ENCODE results near the gene RRP1.

DNA sequence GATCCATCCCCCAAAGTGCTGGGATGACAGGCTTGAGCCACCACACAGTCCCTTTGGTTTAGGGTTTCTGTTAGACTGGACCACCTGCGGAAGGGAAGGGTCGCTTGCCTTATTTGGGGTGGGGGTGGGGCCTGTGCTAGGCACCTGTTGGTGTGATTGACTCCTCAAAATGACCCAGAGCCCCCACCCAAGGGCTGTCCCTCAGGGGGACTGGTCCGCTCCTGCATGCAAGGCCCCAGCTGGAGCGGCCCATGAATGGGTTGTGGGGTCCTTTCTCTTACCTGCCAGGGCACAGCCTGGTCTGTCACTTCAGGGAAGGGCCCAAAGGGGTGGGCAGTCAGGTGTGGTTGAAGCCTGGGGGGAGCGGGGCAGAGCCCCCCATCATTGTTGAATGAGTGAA lies 11.4 kb upstream of the RRP1 start:
- no peak for TF ChIP-seq NR2C2 (CRISPR knock-in tag; IDR thresholded peaks at IDR 0.05; ENCODE audit: borderline replicate concordance)
- TF ChIP-seq TCF7 (IDR thresholded peaks at IDR 0.05; ENCODE audit: low read depth) = no peak
- no peak for TF ChIP-seq BCL6 (CRISPR knock-in tag; IDR thresholded peaks at IDR 0.05)
- no peak for TF ChIP-seq POLR2AphosphoS5 (IDR thresholded peaks at IDR 0.05; ENCODE audit: low read depth, low read length)
- TF ChIP-seq SALL2 (CRISPR knock-in tag; IDR thresholded peaks at IDR 0.05) = no peak
- no peak for TF ChIP-seq TCF12 (IDR thresholded peaks at IDR 0.05)
- TF ChIP-seq TCF12 (CRISPR knock-in tag; IDR thresholded peaks at IDR 0.05) = no peak
- TF ChIP-seq, protein P1, sequence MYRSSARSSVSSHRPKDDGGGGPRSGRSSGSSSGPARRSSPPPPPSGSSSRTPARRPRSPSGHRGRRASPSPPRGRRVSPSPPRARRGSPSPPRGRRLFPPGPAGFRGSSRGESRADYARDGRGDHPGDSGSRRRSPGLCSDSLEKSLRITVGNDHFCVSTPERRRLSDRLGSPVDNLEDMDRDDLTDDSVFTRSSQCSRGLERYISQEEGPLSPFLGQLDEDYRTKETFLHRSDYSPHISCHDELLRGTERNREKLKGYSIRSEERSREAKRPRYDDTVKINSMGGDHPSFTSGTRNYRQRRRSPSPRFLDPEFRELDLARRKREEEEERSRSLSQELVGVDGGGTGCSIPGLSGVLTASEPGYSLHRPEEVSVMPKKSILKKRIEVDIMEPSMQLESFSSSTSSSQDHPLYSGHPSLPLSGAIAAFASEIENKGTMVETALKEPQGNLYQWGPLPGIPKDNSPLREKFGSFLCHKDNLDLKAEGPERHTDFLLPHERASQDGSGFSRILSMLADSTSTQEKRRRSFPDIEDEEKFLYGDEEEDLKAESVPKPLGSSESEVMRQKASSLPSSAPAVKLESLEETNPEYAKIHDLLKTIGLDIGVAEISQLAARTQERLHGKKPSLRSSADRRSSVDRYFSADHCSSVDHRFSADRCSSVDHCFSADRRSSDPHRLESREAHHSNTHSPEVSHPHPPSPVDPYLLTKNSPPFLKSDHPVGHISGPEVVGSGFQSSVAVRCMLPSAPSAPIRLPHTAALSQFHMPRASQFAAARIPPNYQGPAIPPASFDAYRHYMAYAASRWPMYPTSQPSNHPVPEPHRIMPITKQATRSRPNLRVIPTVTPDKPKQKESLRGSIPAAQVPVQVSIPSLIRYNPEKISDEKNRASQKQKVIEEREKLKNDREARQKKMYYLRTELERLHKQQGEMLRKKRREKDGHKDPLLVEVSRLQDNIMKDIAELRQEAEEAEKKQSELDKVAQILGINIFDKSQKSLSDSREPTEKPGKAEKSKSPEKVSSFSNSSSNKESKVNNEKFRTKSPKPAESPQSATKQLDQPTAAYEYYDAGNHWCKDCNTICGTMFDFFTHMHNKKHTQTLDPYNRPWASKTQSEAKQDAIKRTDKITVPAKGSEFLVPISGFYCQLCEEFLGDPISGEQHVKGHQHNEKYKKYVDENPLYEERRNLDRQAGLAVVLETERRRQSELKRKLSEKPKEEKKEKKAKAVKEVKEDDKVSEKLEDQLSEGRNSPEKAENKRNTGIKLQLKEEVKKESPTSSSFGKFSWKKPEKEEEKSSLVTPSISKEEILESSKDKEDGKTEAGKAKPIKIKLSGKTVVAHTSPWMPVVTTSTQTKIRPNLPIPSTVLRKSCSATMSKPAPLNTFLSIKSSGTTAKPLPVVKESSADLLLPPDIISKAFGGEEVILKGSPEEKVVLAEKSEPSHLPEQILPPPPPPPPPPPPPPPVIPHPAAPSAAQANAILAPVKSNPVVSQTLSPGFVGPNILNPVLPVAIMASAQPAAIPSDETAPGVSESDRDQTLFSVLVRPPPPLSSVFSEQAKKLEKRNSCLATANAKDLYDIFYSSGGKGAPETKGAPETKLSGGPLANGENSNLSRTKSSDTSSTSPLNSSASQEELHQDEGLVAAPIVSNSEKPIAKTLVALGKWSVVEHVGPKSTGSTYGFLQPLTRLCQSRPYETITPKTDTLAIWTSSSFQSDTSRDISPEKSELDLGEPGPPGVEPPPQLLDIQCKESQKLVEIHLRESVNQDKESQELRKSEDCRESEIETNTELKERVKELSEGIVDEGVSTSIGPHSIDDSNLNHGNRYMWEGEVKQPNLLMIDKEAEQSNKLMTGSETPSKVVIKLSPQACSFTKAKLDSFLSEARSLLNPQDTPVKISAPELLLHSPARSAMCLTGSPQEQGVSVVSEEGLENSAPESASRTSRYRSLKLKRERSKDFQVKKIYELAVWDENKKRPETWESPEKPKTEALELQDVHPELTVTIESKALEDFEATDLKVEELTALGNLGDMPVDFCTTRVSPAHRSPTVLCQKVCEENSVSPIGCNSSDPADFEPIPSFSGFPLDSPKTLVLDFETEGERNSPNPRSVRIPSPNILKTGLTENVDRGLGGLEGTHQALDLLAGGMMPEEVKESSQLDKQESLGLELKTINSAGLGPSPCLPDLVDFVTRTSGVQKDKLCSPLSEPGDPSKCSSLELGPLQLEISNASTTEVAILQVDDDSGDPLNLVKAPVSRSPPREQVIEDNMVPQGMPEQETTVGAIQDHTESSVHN (CRISPR knock-in tag; IDR thresholded peaks at IDR 0.05) = no peak
- TF ChIP-seq, protein P2, sequence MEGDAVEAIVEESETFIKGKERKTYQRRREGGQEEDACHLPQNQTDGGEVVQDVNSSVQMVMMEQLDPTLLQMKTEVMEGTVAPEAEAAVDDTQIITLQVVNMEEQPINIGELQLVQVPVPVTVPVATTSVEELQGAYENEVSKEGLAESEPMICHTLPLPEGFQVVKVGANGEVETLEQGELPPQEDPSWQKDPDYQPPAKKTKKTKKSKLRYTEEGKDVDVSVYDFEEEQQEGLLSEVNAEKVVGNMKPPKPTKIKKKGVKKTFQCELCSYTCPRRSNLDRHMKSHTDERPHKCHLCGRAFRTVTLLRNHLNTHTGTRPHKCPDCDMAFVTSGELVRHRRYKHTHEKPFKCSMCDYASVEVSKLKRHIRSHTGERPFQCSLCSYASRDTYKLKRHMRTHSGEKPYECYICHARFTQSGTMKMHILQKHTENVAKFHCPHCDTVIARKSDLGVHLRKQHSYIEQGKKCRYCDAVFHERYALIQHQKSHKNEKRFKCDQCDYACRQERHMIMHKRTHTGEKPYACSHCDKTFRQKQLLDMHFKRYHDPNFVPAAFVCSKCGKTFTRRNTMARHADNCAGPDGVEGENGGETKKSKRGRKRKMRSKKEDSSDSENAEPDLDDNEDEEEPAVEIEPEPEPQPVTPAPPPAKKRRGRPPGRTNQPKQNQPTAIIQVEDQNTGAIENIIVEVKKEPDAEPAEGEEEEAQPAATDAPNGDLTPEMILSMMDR (CRISPR knock-in tag; IDR thresholded peaks at IDR 0.05) = no peak
- TF ChIP-seq, protein P3, sequence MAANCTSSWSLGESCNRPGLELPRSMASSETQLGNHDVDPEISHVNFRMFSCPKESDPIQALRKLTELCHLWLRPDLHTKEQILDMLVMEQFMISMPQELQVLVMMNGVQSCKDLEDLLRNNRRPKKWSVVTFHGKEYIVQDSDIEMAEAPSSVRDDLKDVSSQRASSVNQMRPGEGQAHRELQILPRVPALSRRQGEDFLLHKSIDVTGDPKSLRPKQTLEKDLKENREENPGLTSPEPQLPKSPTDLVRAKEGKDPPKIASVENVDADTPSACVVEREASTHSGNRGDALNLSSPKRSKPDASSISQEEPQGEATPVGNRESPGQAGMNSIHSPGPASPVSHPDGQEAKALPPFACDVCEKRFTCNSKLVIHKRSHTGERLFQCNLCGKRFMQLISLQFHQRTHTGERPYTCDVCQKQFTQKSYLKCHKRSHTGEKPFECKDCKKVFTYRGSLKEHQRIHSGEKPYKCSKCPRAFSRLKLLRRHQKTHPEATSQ (CRISPR knock-in tag; IDR thresholded peaks at IDR 0.05; ENCODE audit: borderline replicate concordance) = no peak
- TF ChIP-seq CHD2 (IDR thresholded peaks at IDR 0.05; ENCODE audit: low read depth, low read length) = no peak
- TF ChIP-seq SMYD3 (CRISPR knock-in tag; IDR thresholded peaks at IDR 0.05) = no peak
